Left lung (tissue), 8 donors: ENCODE data around the gene B3GALT4. TPM values are rescaled to one million over a fixed set of nuclear protein-coding genes. Genes with fewer than 3 reads are reported as not detected.

Experiments
- microRNA-seq, 2 donors: library from miRNA; unstranded; fragments of <30 nt; microRNA quantifications; one replicate each; pipeline ENCODE4, GENCODE V29; 2019
- polyA plus RNA-seq, 6 donors: library from polyadenylated mRNA; unstranded; fragments of 120-200 nt; gene quantifications; one replicate each; pipeline ENCODE4 v1.2.1, GENCODE V29; 2013; ENCODE audit not compliant: insufficient read length in 6 of 6
- total RNA-seq, 2 donors: library from RNA; stranded (reverse); fragmentation: NEBNext Ultra II Directional; extraction: Animal tissue kit (Norgen Biotek cat#: 25700); gene quantifications; one replicate each; pipeline ENCODE4 v1.2.1, GENCODE V29; 2021
- donor health status: DM: no; HTN: yes; CAD: no.
- donor health status: DM: no; HTN: no; CAD: no.

B3GALT4 gene
- total and polyA plus RNA-seq, 8 donors = 3.5 to 12.9 (median 4.3) TPM

Small RNA genes within 50 kb of the gene (microRNA-seq; reads per million reads assigned to microRNA genes)
- gene MIR6834 (0 reads per million in 2 donors), gene MIR6873 (0 reads per million in 2 donors)

Other genes starting within 250 kb of the B3GALT4 start
- gene HLA-DPA1, start 203.5 kb upstream of the B3GALT4 start, total RNA-seq = 100 to 1,000 TPM; 354 to 476 TPM
- gene HLA-DPA1, start 203.5 kb upstream of the B3GALT4 start, polyA plus RNA-seq = 10 to 100 TPM; 14.9 to 46.7 (median 32.0) TPM
- gene HLA-DPB1, start 201.1 kb upstream of the B3GALT4 start, total RNA-seq = 100 to 1,000 TPM; 206 to 326 TPM
- gene HLA-DPB1, start 201.1 kb upstream of the B3GALT4 start, polyA plus RNA-seq = 10 to 100 TPM; 15.2 to 30.3 (median 24.1) TPM
- under 1 TPM; 0.45 to 0.87 TPM for gene COL11A2, start 84.7 kb upstream of the B3GALT4 start, total RNA-seq
- 1 to 10 TPM; 2.6 to 9.5 (median 4.1) TPM for gene COL11A2, start 84.7 kb upstream of the B3GALT4 start, polyA plus RNA-seq
- 10 to 100 TPM; 35.4 to 37.1 TPM for gene RXRB, start 76.5 kb upstream of the B3GALT4 start, total RNA-seq
- 10 to 100 TPM; 55.1 to 76.2 (median 62.9) TPM for gene RXRB, start 76.5 kb upstream of the B3GALT4 start, polyA plus RNA-seq
- gene SLC39A7, start 76.3 kb upstream of the B3GALT4 start, total RNA-seq = 100 to 1,000 TPM; 131 to 149 TPM
- gene SLC39A7, start 76.3 kb upstream of the B3GALT4 start, polyA plus RNA-seq = 100 to 1,000 TPM in 2 of 6 donors, 10 to 100 TPM in 4; 71.9 to 103 (median 98.8) TPM
- 10 to 100 TPM; 13.5 to 14.0 TPM for gene HSD17B8, start 72.5 kb upstream of the B3GALT4 start, total RNA-seq
- 10 to 100 TPM; 15.9 to 27.0 (median 22.4) TPM for gene HSD17B8, start 72.5 kb upstream of the B3GALT4 start, polyA plus RNA-seq
- gene RING1, start 68.6 kb upstream of the B3GALT4 start, total RNA-seq = 10 to 100 TPM; 37.4 to 41.4 TPM
- gene RING1, start 68.6 kb upstream of the B3GALT4 start, polyA plus RNA-seq = 10 to 100 TPM; 53.7 to 70.6 (median 59.9) TPM
- gene VPS52, start 5.2 kb upstream of the B3GALT4 start, total RNA-seq = 10 to 100 TPM; 46.2 to 54.2 TPM
- 10 to 100 TPM; 75.7 to 92.5 (median 86.3) TPM for gene VPS52, start 5.2 kb upstream of the B3GALT4 start, polyA plus RNA-seq
- gene RPS18, start 5.0 kb upstream of the B3GALT4 start, total RNA-seq = 1,000 to 10,000 TPM; 1,881 to 1,887 TPM
- 1,000 to 10,000 TPM; 3,694 to 4,273 (median 4,148) TPM for gene RPS18, start 5.0 kb upstream of the B3GALT4 start, polyA plus RNA-seq
- gene WDR46, start 12.1 kb downstream of the B3GALT4 start, total RNA-seq = 10 to 100 TPM; 26.6 to 42.0 TPM
- gene WDR46, start 12.1 kb downstream of the B3GALT4 start, polyA plus RNA-seq = 10 to 100 TPM; 59.7 to 89.8 (median 65.8) TPM
- 10 to 100 TPM; 37.7 to 43.0 TPM for gene PFDN6, start 12.5 kb downstream of the B3GALT4 start, total RNA-seq
- 10 to 100 TPM; 50.4 to 55.3 (median 51.2) TPM for gene PFDN6, start 12.5 kb downstream of the B3GALT4 start, polyA plus RNA-seq
- 10 to 100 TPM; 83.3 to 94.6 TPM for gene RGL2, start 21.8 kb downstream of the B3GALT4 start, total RNA-seq
- gene RGL2, start 21.8 kb downstream of the B3GALT4 start, polyA plus RNA-seq = 100 to 1,000 TPM; 133 to 157 (median 140) TPM
- gene TAPBP, start 37.0 kb downstream of the B3GALT4 start, total RNA-seq = 100 to 1,000 TPM; 227 to 243 TPM
- 10 to 100 TPM; 41.5 to 60.2 (median 45.1) TPM for gene TAPBP, start 37.0 kb downstream of the B3GALT4 start, polyA plus RNA-seq
- 10 to 100 TPM; 17.3 to 22.6 TPM for gene ZBTB22, start 40.6 kb downstream of the B3GALT4 start, total RNA-seq
- gene ZBTB22, start 40.6 kb downstream of the B3GALT4 start, polyA plus RNA-seq = 10 to 100 TPM; 21.8 to 29.3 (median 25.5) TPM
- 10 to 100 TPM; 33.6 to 42.0 TPM for gene DAXX, start 45.8 kb downstream of the B3GALT4 start, total RNA-seq
- 10 to 100 TPM; 44.8 to 62.5 (median 54.2) TPM for gene DAXX, start 45.8 kb downstream of the B3GALT4 start, polyA plus RNA-seq
- 1 to 10 TPM; 5.8 to 9.9 TPM for gene KIFC1, start 114.7 kb downstream of the B3GALT4 start, total RNA-seq
- 10 to 100 TPM; 30.7 to 73.6 (median 42.4) TPM for gene KIFC1, start 114.7 kb downstream of the B3GALT4 start, polyA plus RNA-seq
- gene PHF1, start 133.9 kb downstream of the B3GALT4 start, total RNA-seq = 10 to 100 TPM; 43.4 to 45.6 TPM
- gene PHF1, start 133.9 kb downstream of the B3GALT4 start, polyA plus RNA-seq = 10 to 100 TPM; 64.6 to 91.9 (median 73.5) TPM
- gene CUTA, start 141.0 kb downstream of the B3GALT4 start, total RNA-seq = 100 to 1,000 TPM; 144 to 175 TPM
- gene CUTA, start 141.0 kb downstream of the B3GALT4 start, polyA plus RNA-seq = 100 to 1,000 TPM; 165 to 189 (median 177) TPM
- 10 to 100 TPM; 18.1 to 18.5 TPM for gene SYNGAP1, start 142.9 kb downstream of the B3GALT4 start, total RNA-seq
- gene SYNGAP1, start 142.9 kb downstream of the B3GALT4 start, polyA plus RNA-seq = 10 to 100 TPM; 42.8 to 51.2 (median 45.8) TPM
- 1 to 10 TPM; 5.8 to 9.8 TPM for gene ZBTB9, start 177.5 kb downstream of the B3GALT4 start, total RNA-seq
- gene ZBTB9, start 177.5 kb downstream of the B3GALT4 start, polyA plus RNA-seq = 10 to 100 TPM in 4 of 6 donors, 1 to 10 TPM in 2; 9.4 to 13.6 (median 11.2) TPM